Choroid plexus epithelial cell (primary cell): ENCODE measurements around the gene CDK5RAP2.
A peak's percentile ranks its signal among the peaks of the same experiment; 100 is the strongest.

Source experiments
- DNase-seq: peaks from one replicate; pipeline ENCODE4 v3.0.0-alpha.2; 2010; ENCODE audit warnings: low read depth
- H3K4me3 ChIP-seq: 2 replicates; pipeline ENCODE4 v1.5.1; 2011; ENCODE audit warnings: low read depth, mild to moderate bottlenecking, control low read depth, low read length, moderate library complexity
- TF ChIP-seq, protein P1 (sequence below): conservative IDR thresholded peaks from 2 replicates; pipeline ENCODE4 v1.5.1; 2011; ENCODE audit warnings: low read depth, mild to moderate bottlenecking, control low read depth, inconsistent platforms, low read length, moderate library complexity

Gene CDK5RAP2

GRCh38 chr9:120391691-120392090 lies 188.3 kb downstream of the CDK5RAP2 start:
- DNase-seq = no peak
- TF ChIP-seq, protein P1, sequence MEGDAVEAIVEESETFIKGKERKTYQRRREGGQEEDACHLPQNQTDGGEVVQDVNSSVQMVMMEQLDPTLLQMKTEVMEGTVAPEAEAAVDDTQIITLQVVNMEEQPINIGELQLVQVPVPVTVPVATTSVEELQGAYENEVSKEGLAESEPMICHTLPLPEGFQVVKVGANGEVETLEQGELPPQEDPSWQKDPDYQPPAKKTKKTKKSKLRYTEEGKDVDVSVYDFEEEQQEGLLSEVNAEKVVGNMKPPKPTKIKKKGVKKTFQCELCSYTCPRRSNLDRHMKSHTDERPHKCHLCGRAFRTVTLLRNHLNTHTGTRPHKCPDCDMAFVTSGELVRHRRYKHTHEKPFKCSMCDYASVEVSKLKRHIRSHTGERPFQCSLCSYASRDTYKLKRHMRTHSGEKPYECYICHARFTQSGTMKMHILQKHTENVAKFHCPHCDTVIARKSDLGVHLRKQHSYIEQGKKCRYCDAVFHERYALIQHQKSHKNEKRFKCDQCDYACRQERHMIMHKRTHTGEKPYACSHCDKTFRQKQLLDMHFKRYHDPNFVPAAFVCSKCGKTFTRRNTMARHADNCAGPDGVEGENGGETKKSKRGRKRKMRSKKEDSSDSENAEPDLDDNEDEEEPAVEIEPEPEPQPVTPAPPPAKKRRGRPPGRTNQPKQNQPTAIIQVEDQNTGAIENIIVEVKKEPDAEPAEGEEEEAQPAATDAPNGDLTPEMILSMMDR = no peak
- H3K4me3 ChIP-seq = no peak overlapping the region

DNA sequence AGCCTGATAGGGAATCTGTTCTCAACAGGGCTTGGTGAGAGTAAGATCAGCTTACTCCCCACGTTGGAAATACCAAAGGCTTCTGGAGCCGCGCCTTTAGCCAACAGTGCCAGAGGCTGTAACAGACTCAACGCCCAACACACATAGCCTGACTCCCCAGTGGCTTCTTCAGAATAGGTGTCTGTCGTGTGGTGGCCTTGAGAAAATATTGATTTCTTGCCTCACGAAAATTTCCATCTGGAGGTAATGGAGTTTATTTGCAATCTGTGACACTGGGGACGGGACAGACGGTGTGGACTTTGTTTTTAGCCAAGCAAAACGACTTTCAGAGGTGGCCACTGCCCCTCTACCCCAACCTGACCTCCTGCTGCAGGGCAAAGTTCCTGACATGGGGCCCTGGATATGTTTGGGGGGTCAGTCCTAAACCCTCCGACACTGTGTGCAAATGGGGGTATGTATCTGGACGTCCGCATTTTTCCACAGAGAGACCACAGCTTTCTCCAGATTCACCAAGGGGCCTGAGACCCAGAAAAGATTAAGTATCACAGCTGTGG lies 189.3 kb downstream of the CDK5RAP2 start:
- no peak for DNase-seq
- no peak overlapping the region for H3K4me3 ChIP-seq
- TF ChIP-seq, protein P1 = no peak

- TF ChIP-seq, protein P1 = no peak
- no peak overlapping the region for H3K4me3 ChIP-seq
- no peak for DNase-seq
Observed at GRCh38 chr9:120389867-120390266, 190.1 kb downstream of the CDK5RAP2 start.

GRCh38 chr9:120389300-120389699 lies 190.7 kb downstream of the CDK5RAP2 start:
- no peak overlapping the region for H3K4me3 ChIP-seq
- DNase-seq = no peak
- TF ChIP-seq, protein P1 = no peak

DNA sequence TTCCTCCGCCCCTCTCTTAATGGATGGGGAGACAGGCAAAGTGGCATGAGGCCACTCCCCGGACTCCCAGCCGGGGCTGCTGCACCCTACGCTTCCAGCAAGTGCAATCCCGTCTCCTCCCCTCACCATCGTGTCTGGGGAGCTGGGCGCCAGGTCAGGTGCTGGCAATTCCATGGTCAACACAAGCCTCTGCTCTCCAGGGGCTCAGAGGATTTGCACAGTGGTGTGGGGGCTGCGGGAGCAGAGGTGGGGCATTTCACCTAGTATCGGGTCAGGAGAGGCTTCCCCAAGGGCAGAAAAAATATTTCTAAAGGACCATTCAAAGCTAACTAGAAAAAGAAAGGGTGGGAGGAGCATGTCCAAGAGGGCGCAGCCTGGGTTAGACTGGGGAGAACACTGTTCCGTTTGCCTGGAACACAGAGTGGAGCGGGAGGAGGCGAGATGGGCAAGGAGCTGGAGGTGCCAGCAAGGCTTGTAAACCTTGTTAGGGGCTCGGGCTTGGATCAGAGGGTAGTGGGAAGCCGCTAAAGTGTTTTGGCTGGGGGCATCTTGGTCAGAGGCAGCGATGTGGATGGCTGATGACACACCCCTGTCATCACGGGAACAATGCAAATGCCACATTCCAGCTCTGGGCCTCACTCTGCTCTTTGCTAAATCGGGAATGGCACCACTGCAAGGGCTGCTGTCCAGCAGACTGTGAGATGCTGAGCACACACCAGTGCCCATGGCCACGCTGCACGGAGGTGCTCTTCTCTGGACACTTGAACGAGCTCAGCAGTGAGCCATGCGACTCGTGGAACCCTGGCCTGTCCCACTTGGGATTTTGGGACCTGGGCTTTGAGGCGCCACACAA lies 191.7 kb downstream of the CDK5RAP2 start:
- no peak overlapping the region for H3K4me3 ChIP-seq
- TF ChIP-seq, protein P1 = no peak
- DNase-seq = no peak

DNA sequence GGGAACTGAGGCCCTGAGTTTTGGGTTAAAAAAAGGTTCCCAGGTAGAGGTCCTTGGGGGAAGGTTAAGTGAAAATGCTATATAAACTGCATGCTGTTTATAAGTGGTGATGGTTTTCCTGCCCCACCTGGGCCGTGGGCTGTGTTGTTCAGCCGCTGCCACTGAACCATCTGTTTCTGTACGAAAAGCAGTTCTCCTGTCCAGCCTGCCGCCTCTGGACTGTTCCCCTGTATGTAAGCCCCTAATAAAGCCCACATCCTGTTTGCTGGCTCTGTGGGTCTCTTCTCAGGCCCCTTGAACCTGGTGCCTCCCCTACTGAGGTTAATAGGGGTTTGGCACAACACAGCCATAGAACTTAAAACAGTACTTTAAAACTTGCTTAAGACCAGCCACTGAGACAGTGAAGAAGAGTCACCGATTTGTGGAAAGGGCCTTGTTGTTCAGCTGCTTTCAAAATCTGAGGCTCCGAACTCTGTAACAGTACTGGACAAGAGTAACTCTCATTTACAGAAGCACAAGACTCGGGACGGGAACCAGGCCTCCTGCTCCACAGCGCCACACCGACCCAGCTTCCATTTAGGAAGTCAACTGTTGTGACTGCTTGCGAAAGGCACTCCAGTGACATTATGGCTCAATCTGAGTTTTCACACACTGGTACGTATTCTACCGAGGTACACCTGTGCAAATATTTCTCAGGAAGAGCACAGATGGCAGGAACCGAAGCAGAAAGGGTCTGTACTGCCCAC lies 192.5 kb downstream of the CDK5RAP2 start:
- DNase-seq = no peak
- no peak overlapping the region for H3K4me3 ChIP-seq
- TF ChIP-seq, protein P1 = peak; percentile 14
